NAMALWA (cell line): ENCODE measurements around the gene GARIN5A.
A peak's percentile ranks its signal among the peaks of the same experiment; 100 is the strongest.
"Not testable (repeated sequence)": the region's sequence is repeated elsewhere in the genome, so short reads cannot be mapped to it uniquely, and the experiment has no call there.

Experiments used
- DNase-seq: peaks from one replicate; pipeline ENCODE4 v3.0.0-alpha.2; 2015; ENCODE audit warnings: low spot score

The GARIN5A gene

GRCh38 chr19:50488389-50489194 lies 11.9 kb upstream of the GARIN5A start:
- no peak for DNase-seq

DNA sequence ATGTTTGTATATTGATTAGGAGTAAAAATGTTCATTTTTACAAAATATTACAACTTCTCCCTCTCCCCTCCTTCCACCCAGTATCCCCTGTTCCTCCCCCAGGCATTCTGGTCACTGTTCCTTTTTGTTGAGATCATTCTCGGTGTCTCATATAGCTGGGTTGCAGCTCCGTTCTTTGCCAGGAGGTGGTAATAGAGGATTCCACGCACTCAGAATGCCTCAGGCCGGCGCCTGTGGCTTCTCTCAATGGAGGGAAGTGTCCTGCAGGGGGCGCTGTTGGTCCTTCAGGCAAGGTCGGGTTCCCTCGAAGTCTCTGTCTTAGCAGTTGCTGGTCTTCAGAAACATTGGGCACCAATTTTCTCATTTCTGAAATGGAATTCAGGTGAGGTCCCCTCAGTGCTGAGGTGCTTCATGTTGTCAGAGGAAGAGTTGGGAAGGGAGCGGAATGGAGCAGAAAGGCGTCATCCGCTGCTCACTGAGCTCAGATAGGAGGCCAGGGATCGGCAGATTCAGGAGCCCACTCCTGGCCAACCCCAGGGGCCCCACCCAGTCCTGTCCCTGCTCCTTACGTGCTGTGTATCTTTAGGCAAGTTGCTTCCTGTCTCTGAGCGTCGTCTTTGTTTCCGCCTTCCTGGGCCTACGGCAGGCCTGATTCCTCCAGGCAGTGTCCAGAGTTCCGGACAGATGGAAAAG lies 10.3 kb upstream of the GARIN5A start:
- DNase-seq, result peak; percentile 91

DNA sequence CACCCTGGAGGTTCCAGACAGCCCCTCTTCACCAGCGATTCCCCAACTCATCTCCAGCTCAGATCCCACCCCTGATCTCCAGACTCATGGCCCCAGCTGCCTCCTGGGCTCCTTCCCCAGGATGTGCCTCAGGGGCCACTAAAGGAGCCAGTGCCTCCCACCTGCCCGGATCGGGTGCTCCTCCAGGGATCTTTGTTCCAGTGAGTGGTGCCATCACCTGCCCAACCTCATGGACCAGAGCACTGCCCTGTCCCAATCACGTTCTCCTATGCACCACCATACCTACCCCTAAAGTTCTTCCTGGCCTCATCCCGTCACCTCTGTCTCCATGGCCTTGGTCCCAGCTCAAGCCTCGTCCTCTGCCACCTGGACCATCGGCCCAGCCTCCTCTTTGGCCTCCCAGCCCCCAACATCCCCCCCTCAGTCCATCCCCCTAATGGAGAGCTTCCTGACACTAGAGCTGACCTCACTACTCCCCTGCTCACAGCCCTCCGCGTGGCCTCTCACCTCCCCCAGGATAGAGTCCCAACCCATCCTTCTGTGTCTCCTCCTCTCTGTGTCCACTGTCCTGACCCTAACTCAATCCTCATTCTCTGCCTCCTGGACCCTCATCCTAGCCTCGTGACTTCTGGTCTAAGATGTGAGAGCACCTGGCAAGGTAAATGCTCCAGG lies 8.8 kb upstream of the GARIN5A start:
- DNase-seq, result no peak

GRCh38 chr19:50482916-50483315 lies 6.3 kb upstream of the GARIN5A start:
- no peak for DNase-seq

DNA sequence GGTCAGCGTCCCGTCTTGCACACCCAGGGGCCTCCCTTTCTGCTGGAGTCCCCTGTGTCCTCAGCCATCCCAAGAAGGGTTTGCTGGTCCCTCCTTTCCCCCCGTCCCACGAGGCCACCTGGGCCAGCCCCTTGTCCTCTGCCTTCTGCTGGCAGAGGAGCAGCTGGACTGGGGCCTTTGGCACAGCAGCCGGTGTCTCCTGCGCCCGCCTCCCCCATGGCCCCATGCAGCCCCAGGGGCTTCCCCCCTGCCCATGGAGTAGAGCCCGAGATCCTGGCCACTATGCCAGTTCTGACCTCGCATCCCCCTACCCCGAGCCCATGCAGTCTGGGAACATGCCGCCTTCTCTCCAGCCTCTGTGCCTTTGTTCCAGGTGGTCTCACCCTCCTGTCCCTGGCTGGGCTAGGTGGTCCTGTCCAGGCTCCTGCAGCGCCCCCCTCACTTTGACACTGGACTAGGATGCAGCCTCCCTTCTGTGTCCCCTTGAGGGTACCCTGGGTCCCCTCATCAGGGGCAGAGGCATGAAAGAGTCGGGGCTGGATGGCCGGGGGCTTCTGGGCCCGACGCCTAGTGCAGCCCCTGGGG lies 5.7 kb upstream of the GARIN5A start:
- no peak for DNase-seq

GRCh38 chr19:50481351-50482149 lies 4.9 kb upstream of the GARIN5A start:
- no peak for DNase-seq

DNA sequence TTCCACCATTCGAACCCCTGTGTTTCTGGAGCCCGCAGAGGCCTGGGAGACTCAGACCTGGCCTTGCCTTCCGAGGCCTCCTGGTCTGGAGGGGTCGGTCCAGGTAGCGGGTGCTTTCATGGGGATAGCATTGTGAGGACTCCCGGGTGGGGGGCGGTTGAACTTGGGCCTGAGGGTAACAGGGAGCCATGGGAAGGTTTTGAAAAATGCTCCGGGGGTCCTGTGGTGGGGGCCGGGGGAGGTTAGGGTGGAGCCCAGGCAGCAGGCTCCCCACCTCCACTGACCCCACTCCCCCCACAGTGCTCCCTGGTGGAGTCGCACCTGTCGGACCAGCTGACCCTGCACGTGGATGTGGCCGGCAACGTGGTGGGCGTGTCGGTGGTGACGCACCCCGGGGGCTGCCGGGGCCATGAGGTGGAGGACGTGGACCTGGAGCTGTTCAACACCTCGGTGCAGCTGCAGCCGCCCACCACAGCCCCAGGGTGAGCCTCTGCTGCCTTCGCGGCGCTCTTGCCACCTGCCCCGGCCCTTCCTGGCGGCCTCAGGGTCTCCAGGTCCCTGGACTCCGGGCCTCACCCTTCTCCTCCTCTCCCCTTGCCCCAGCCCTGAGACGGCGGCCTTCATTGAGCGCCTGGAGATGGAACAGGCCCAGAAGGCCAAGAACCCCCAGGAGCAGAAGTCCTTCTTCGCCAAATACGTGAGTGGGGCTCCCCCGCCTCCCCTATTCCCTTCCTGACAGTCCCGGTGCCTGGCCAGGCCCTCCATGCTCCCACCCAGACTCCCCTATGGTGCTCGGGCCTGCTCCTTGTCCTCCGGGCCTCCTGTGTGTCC lies 3.8 kb upstream of the GARIN5A start:
- no peak for DNase-seq

- no peak for DNase-seq
Measured at GRCh38 chr19:50479761-50480251, 3.2 kb upstream of the GARIN5A start.

DNA sequence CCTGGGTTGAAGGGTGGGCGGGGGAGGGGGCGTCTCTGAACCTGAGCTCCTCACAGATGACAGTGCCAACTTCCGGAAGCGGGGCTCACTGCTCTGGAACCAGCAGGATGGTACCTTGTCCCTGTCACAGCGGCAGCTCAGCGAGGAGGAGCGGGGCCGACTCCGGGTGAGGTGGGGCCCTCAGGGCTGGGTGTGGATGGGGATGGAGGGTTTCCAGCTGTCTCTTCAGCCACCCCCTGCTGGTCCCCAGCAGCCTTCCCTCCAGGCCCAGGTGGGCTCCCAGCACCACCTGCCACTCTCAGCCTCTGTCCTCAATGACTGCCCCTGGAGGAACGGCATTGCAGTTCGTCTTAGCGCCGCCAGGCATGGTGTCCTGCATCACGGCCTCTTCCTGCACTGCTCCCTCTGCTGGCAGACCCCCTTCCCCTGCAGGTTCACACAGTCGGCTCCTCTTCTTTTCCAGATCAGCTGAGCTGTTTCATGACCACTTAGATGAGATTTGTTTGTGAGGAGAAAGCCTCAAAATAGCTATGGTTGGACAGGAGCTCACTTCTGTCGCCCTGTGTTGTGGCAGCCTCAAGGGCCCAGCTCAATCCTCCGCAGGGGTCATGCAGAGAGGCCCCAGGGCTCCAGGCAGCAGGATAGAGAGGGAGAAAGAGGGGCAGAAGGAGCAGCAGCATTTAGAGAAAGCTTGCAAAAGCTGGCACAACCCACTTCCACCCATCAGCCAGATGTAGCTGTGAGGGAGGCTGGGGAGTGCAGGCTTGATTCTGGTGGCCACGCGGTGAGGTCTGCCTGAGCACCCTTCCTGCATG lies 2.5 kb upstream of the GARIN5A start:
- DNase-seq, result peak; percentile 41

DNA sequence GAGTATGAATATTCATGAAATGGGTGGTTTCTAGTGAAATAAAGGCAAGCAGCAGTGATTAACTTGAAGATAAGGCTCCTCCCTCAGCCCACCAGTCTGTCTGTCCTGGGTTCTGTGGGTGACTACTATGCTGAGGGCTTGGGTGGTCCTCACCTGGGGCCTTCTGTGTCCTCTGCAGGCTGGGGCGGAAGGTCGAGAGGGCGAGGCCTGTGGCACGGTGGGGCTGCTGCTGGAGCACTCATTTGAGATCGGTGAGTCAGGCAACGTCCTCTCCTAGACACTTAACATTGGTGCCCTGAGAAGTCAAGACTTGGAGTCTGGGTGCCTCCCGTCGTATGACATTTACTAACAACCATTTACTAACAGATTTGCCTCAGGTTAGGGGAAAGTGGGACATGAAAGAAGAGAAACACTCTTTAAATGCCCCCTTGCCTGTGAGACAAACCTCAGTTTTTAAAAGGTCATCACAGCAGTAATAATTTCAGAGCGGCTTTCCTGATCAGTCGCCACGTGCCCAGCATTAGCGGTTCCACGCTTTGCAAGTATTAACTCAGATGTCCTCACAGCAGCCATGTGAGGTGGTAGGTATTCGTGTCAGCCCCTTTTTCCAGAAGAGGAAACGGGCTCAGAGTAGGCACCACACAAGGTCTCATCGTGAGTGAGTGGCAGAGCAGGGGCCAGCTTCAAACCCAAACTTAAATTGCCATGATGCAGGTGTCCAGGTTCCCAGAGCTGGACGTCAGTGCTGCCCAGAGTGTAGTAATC lies 1.3 kb upstream of the GARIN5A start:
- no peak for DNase-seq

DNA sequence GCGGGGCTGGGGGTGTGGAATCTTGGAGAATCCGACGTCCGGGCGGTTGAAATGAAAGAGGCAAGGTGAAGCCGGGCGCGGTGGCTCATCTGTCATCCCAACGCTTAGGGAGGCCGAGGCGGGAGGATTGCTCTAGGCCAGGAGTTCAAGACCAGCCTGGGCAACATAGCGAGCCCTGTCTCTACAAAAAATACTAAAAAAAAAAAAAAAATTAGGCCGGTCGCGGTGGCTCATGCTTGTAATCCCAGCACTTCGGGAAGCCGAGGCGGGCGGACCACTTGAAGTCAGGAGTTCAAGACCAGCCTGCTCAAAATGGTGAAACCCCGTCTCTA lies 225 bp upstream of the GARIN5A start:
- DNase-seq, result no peak

GRCh38 chr19:50475736-50476223 lies 868 bp downstream of the GARIN5A start:
- no peak for DNase-seq

DNA sequence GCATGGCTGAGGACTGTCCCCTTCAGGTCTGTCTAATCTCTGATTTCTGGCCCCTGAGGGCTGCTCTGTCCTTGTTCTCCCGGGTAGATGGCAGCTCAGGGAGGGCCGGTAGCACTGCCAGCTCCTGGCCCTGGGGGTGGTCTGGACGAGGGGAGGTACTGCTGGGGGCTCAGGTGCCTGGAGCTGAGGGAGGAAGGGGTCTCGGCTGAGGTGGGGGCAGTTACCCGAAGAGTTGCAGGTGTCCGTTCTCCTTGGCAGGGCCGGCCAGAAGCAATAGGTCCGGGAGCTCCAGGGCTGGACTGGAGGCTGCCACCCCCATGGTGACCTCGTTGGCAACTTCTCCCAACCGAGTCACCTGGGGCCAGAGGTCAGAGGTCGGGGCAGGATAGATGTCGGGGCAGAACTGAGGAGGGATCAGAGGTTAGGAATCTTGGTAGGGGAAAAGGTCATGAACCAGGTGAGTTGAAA lies 1.5 kb downstream of the GARIN5A start:
- no peak for DNase-seq

- not testable (repeated sequence) for DNase-seq
Measured at GRCh38 chr19:50473336-50473735, 3.3 kb downstream of the GARIN5A start.

DNA sequence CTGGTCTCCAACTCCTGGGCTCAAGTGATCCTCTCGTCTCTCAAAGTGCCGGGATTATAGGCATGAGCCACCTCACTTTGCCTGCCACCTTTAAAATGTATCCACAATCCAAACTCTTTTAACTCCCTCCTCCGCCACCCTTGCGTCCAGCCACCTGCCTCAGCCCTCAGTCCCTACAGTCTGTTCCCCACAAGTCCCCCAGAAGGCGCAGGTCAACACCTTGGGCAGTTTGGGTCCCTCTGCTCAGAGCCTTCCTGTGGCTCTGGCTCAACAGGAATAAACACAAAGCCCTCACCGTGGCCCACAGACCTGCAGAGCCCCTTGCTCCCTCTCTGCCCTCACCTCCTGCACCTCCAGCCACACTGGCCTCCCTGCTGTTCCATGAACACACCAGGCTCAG lies 7.8 kb downstream of the GARIN5A start:
- no peak for DNase-seq

DNA sequence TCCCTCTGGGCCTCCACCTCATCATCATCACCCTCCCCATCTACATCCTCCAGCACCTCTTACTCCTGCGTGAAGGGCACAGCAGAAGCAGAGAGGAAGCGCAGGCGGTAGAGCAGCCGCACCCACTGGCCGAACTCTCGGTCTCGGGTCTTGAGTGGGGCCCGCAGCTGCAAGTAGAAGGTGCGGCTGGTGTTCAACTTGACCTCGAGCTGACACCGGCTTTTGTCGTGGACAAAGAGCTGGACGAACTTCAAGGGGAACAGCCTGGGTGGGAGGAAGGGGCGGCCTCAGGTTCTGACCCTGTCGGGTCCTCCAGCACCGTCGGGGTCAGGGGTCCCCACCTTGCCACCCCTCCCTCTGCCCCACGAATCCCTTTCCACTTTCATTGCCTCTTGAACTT lies 9.1 kb downstream of the GARIN5A start:
- DNase-seq, result no peak

DNA sequence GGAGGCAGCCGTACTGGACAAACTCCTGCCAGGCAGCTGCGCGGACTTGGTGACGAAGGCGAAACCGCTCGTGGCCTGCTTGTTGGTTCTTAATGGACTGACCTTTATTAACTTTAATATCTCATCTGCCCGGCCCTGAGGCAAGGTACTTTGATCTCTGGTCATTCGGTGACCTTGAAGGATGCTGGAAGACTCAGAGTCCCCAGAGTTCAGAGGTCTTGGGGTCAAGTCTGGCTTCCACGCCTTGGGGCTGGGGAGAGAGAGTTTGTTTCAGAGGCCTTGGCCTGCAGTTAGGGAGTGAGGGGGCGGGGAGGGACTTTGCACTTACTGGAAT lies 10.0 kb downstream of the GARIN5A start:
- no peak for DNase-seq

DNA sequence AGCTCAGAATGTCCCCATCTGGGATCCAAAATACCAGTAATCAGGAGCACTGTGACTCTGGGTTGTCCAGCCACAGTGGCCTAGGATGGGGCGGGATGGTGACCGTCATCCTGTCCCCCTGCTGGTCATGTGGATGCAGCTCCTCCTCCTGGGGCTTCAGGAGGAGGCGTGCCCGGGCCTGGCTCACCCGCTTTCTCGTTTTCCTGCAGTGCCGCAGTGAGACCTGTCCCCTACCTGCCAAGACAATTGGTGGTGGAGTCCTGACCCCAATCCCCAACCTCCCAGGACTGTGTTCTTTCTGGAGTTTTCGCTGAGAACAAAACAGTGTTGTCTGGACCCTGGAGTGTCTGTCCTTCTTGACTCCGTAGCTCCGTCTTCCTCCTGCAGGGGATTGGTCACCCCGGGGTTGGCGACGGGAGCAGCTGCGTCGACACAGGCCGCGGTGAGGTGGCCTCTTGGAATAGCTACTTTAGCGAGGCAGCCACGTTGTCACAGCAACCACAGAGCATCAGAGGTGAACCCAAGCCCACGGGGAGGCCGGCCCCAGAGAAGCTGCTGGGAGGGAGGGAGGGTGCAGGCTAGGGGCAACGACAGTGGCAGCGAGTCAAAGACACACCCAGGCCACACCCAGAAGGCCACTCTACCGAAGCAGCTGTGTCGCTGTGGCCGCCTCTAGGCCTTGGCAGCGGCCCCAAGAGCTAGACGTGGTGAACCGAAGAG lies 10.5 kb downstream of the GARIN5A start:
- no peak for DNase-seq
